Endometrial microvascular endothelial cells (primary cell): ENCODE measurements around the gene DPEP2NB. TPM values are rescaled to one million over a fixed set of nuclear protein-coding genes. Genes with fewer than 3 reads are reported as not detected.
"Not testable (repeated sequence)": the region's sequence is repeated elsewhere in the genome, so short reads cannot be mapped to it uniquely, and the experiment has no call there.

Source experiments
- in situ Hi-C: cut with HindIII; loops from 2 replicates; pipeline ENCODE4 v1.10.0; 2017; ENCODE audit warnings: low sequenced_read_pairs, low pct_unique_long_range_greater_than_20kb; ENCODE audit errors: inconsistent ontology term
- total RNA-seq: library from RNA; depleted of rRNA; stranded (reverse); fragments of >200 nt; gene quantifications from one replicate; pipeline ENCODE4 v1.2.3, GENCODE V29; 2015; ENCODE audit errors: inconsistent ontology term

DPEP2NB gene
- total RNA-seq, 1 donor from 2014 or later = not detected

DNA sequence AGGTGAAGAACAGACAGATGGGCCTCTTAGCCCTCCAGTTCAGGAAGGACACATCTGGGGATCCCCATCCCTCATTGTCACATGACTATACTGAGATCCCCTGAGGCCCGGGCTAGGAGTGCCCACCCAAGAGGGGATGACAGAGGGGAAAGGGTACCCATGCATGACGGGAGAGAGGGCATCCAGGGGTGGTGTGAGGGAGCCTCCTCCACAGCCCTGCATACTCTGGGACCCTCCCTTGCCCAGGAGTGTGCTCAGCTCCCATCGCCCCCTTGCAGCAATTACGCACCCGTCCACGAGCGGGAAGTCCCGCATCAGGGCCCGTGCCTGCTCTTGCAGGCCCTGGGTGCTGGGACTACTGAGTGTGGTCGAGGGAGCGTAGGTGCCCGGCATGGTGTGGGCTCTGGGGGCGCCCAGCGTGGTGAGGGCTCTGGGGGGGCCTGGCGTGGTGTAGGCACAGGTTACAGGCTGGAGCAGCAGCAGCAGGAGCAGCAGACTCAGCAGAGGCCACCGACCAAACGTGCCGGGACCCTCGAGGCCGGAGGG lies 23.0 kb downstream of the DPEP2NB start:
- in situ Hi-C loops = no loop called here

GRCh38 chr16:67990018-67990386 lies 25.7 kb downstream of the DPEP2NB start:
- in situ Hi-C loops = no loop called here

DNA sequence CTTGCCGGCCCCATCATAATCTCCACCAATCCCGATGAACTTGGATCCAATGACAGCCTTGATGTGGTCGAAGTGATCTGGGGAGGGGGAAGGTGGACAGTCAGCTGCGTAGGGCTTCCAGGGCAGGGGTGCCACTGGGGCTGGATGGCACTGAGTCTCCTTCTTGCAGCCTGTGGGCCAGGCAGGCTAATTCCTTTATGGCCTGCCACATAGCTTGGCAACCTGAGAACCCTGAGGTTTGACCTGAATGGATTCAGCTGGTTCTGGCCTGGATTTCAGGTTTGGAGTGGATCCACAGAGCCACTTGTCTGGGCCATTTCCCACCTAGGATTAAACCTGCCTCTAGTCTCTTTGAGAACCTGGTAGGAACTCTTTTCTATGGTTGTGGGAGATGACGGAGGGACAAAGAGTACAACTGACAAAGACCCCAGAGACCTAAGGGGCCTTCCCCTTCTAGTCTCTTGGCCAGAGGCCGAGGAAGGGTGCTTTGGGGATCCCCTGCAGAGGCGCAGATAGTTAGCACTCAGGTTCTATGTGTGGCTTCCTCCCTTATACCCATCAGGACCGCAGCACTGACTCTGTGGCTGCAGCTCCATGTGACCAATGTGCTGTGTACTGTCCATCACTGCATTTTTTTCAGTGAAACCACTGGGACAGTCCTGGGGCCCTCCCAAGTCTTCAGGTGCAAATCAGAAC lies 26.2 kb downstream of the DPEP2NB start:
- in situ Hi-C loops = no loop called here

GRCh38 chr16:67988675-67989074 lies 27.0 kb downstream of the DPEP2NB start:
- in situ Hi-C loops = no loop called here

GRCh38 chr16:67987460-67988160 lies 28.1 kb downstream of the DPEP2NB start:
- in situ Hi-C loops = no loop called here

DNA sequence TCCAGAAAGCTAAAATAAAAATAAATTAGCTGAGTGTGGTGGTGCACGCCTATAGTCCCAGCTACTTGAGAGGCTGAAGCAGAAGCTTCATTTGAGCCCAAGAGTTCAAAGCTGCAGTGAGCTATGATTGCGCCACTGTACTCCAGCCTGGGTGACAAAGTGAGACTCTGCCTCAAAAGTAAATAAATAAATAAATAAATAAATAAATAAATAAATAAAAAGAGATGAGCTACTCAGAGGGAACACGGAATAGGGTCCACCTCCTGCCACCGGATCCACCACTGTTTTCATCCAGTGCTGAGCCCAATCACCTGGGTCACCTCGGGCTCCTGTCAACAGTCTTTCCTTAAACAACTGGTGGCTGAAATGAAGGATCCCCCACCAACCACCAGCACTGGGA lies 28.8 kb downstream of the DPEP2NB start:
- in situ Hi-C loops = no loop called here

- in situ Hi-C loops = no loop called here
Observed at GRCh38 chr16:67982011-67982696, 33.6 kb downstream of the DPEP2NB start.

GRCh38 chr16:67979955-67980678 lies 35.6 kb downstream of the DPEP2NB start, which contains the start of gene DPEP3:
TSS of gene DPEP3 (minus strand) at chr16:67980499. CDS start at chr16:67980380, 119 bp downstream.
- in situ Hi-C loops = no loop called here

DNA sequence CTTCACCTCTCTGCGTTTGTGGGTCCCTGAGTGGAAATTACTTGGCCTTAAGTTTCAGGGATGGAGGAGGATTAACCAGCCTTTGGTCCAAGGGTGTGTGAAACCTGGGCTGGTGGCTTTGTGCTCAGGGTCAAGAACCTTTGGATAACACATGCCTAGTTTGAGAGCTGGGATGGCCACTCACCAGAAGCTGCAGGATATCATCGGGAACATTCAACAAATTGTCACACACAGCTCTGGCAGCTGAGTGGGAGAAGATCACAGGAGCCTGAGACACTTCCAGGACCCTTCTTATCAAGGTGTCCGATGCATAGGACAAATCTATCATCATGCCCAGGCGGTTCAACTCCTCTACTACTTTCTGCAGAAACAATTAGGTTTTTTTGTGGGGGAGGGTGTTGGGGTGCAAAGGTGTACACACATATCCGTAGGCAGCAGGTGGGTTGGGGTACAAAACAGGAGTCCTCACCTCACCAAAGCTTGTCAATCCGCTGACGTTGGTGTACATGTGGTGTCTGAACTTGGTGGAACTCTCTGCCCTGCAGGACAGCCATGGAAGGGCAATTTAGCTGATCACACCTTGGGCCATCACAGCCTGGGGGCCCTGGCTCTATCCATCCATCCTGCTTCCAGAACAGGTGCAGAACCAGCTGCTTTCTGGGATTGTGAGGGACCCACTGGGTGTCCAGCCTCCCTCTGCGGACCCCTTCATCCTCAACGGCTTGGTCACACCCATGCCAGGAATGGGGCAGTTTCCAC lies 38.1 kb downstream of the DPEP2NB start:
- in situ Hi-C loops = no loop called here

DNA sequence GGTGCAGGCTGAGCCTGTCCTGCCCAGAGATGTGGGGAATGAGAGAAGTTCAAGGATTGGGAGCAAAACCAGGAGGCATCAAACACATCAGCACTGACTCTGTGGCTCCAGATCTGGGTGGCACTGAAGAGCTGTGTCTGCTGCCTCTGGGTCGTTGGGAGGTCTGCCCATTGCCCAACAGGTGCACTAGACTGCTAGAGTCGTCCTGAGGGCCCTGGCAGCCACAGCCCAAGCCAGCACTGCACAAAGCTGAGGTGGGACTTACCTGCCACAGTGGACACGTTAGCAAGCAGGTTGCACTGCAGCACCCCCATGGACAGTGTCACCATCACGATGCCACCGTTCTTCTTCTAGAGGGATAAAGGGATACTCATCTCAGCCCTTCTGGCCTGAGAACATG lies 38.7 kb downstream of the DPEP2NB start:
- in situ Hi-C loops = no loop called here

DNA sequence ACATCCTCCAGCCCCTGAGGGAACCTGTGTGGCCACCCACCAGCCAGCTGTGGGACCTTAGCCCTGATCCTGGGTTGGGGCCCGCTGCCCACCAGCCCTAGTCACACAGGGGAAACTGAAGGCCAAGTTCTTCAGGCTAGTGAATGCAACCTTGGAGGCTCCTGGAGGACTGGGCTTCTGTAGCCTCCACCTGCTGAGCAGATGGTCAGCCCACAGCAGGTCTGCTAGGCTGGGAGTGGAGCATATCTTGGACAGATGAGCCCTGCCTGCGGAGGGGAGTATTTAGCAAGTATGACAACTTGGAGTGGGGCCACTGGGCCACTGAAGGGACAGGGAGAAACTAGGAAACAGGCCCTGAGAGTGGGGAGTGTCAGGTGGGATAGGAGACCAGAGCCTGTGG lies 39.5 kb downstream of the DPEP2NB start:
- in situ Hi-C loops = no loop called here

DNA sequence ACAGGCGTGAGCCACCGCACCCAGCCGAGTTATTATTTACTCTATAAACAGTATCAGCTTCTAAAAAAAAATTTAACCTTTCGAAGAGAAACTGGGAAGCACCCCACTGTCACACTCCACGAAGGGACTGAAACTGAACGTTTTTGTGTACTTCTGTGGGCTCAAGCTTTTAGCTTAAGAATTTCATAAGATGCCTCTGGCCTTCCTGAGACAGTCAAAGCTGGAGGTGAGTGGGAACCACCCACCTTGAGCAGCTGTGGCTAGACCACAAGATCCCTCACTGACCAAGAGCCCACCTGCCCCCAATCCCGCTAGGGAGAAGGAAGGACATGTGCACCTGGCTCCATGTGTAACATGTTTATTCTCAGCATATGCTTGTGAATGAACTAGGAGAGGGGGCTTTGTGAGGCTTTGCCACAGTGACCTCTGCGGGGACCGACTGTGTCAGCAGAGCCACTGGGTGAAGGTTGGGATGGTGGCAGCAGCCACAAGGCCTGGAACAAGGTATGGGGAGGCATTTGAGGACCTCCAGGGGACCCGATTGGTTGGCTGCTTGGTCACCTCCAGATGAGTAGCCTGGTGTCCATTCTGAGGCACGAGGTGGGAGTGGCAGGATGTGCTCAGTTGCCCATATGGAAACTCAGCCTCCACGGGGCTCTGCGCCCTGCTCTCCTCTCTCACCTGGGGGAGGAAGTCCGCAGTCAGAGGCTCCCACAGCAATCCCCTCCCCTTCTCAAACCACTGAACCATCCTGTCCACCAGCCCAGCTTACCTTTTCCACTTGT lies 40.2 kb downstream of the DPEP2NB start:
- in situ Hi-C loops = no loop called here

GRCh38 chr16:67972285-67972684 lies 43.4 kb downstream of the DPEP2NB start:
- in situ Hi-C loops = not testable (repeated sequence)

DNA sequence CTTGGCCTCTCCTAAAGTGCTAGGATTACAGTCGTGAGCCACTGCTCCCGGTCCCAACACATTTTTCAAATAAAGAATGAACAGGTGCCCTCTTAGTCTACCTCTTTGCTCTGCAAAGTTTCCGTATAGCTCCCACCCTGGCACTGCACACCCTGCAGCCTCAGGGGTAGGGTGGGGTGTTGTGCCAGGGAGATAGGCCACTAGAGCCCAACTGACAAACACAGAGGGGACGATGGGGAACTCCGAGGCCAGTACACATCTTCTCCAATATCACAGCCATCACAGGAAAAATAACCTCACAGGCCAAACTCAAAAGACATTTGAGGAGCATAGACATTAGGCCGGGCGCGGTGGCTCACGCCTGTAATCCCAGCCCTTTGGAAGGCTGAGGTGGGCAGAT lies 44.6 kb downstream of the DPEP2NB start:
- in situ Hi-C loops = no loop called here

DNA sequence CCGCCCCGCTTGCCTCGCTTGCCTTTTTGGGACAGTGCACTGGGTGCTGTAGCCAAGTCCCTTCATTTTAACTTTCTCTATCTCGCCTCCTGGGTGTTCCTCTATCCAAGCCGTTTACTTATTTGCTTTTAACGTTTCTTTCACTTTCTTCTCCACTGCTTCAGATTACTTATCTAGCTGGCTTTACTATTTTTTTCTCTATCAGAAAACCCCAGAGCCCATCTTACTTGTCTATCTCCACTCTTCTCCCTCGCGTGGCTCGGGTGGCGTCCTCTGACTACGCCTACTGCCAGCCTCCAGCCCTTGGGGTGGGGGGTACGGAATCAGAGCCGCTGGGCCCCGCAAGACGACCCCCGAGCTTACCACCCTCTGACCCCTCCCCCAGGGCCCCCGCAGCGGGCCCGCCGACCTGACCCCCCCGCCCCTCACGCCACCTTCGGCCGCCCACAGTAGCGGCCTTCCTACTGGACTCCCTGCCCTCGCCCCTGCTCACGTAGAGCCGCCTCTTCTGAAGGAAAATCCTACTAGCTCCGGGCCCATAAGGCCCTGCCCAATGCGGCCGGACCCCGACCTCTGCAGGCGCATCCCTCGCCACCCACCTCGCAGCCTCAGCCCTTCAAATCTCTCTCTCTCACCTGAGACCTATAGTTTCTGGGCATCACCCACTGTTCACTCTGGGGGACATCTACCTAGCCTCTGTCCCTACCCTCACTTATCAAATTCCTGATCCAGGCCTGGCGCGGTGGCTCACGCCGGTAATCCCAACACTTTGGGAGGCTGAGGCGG lies 46.3 kb downstream of the DPEP2NB start:
- in situ Hi-C loops = no loop called here

DNA sequence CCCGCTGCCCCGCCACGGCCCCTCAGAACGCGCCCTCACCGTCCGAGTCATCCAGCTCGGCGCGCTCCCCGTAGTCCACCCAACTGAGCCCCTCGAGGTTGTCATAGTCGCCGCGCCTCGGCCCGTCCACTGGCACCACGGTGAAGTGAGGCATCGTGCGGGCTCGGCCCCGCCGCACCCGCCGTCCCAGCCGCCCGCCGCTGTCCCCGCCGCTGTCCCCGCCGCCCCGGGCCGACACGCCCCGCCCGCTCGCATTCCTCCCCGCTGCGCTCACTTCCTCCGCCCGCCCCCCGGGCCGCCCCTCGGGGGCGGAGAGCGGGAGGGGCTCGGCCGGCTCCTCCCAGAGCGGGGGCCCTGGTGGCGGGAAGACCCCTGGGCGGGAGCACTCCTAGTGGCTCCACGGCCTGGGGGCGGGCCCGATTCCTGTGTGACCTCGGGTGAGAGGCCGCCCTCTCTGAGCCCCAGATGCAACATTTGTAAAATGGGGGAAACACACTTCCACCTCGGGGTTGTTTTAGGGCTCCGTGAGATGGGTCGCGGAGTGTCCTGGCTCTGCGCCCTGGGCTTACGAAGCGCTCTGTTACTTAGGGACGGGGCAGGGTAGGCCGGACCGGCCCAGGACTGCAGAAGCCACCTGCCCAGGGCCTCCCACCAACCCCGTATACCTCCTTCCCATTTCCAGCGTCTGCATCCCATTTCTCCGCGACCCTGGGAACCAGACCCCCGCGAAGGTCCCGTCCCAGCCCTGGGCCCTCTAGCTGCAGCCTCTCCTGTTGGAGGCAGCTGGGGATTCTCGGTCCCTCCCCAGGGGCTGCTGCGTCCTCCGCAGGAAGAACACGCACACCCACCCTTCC lies 47.1 kb downstream of the DPEP2NB start, which contains the start of gene SLC12A4:
SLC12A4 (minus strand) TSS at position 238 of the 854 bp plus-strand sequence; CDS start at position 154, 84 bp downstream.
- in situ Hi-C loops = no loop called here
